Pulmonary artery endothelial cell (primary cell): Measurements from ENCODE around the gene IER2. TPM values are rescaled to one million over a fixed set of nuclear protein-coding genes. Genes with fewer than 3 reads are reported as not detected.
"Not testable (repeated sequence)": the region's sequence is repeated elsewhere in the genome, so short reads cannot be mapped to it uniquely, and the experiment has no call there.

Experiments
- DNase-seq: peaks from one replicate; pipeline ENCODE4 v3.0.0-alpha.2; 2011; ENCODE audit warnings: low read depth, low spot score
- total RNA-seq: library from RNA; depleted of rRNA; stranded (reverse); fragments of >200 nt; gene quantifications from 2 replicates; pipeline ENCODE4 v1.2.3, GENCODE V29; 2014

The IER2 gene
- total RNA-seq, 1 donor from 2014 or later: 27.4 TPM

DNA sequence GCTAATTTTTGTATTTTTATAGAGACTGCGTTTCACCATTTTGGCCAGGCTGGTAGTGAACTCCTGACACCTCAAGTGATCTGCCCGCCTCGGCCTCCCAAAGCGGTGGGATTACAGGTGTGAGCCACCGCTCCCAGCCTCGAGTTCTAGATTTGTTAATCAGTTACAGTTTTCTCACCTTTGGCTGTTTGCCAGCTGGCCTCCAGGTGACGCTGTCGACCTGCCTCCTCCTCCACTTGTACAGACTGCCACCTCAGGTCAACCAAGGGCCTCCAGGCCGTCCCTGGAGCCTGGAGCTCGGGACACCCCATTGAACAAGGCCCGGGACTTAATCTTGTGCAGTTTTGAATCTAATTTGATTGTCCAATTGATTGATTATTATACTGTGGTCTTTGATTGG lies 45.5 kb downstream of the IER2 start:
- no peak for DNase-seq

DNA sequence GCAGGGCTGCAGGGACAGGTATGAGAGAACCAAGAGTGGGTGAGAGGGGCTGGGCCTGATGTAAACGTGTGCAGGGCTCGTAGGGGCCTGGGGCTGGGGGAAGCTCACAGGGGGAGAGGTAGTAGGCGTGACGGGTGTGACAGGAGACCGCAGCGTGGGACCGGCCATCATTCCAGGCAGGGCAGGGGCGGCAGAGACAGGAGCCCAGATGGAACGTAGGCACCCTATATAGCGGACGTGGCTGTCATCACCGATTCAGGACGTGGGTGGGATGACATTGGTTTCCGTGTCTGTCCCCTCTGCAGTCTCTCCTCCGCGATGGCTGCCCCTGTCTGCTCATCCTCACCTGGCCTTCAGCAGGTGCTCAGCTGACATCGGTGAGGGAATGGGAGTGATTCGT lies 48.4 kb downstream of the IER2 start:
- no peak for DNase-seq

DNA sequence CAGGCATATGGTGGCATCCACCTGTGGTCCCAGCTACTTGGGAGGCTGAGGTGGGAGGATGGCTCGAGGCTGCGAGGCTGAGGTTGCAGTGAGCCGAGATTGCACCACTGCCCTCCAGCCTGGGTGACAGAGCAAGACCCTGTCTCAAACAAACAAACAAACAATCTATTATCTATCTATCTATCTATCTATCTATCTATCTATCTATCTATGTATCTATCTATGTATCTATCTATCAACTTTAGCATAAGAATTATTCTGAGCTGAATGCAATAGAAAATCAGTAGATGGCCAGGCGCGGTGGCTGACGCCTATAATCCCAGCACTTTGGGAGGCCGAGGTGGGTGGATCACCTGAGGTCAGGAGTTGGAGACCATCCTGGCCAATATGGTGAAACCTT lies 51.9 kb downstream of the IER2 start:
- DNase-seq: not testable (repeated sequence)

Other genes with a start within 250 kb of the IER2 start
- 0.11 and 0.20 TPM in 2 replicates for gene SYCE2, start 231.1 kb upstream of the IER2 start, total RNA-seq
- 56.4 and 85.4 TPM in 2 replicates for gene FARSA, start 216.7 kb upstream of the IER2 start, total RNA-seq
- gene CALR, start 211.8 kb upstream of the IER2 start, total RNA-seq: 1,409 and 2,169 TPM in 2 replicates
- gene RAD23A, start 204.5 kb upstream of the IER2 start, total RNA-seq: 81.2 and 84.6 TPM in 2 replicates
- gene GADD45GIP1, start 193.2 kb upstream of the IER2 start, total RNA-seq: 27.3 and 33.3 TPM in 2 replicates
- gene DAND5, start 180.8 kb upstream of the IER2 start, total RNA-seq: 0.07 TPM in 1 of 2 replicates, not detected in the other
- 23.3 and 23.8 TPM in 2 replicates for gene NFIX, start 154.9 kb upstream of the IER2 start, total RNA-seq
- 45.2 and 55.5 TPM in 2 replicates for gene LYL1, start 47.6 kb upstream of the IER2 start, total RNA-seq
- 39.2 and 47.7 TPM in 2 replicates for gene TRMT1, start 33.7 kb upstream of the IER2 start, total RNA-seq
- 58.3 and 86.2 TPM in 2 replicates for gene NACC1, start 32.1 kb upstream of the IER2 start, total RNA-seq
- gene STX10, start within 50 bp of the IER2 start, total RNA-seq: 67.4 and 88.2 TPM in 2 replicates